ENCODE data around the gene PSD2. TPM values are rescaled to one million over a fixed set of nuclear protein-coding genes. Genes with fewer than 3 reads are reported as not detected.

Gene PSD2
- total RNA-seq, 4 donors from 2014 or later = 0.10 TPM; not detected in 3

DNA sequence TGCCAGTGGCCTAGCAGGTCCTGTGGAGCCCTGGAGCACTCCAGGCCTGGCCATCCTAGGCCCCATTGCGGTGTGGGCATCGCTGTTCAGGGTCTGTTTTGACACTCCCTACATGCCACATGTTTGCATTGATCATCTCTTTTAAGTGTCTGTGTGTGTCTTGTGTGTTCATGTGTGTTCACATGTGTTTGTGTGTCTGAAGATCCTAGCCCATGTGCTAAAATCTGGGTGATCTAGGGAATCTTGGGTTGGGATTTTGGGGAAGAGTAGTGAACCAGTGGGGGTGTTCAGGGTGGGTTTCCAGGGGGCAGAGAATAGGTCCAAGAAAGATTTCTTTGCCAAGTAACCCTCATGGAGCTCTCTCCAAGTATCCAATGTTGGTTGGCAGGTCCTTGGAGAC, 8.4 kb downstream of the PSD2 start:
- H3K4me1 ChIP-seq = no peaks in the 10 kb centered on the region
- ATAC-seq (no peak), DNase-seq (no peak)
- H3K9me3 ChIP-seq = no peaks in the 10 kb centered on the region
- no peak overlapping the region for H3K27ac ChIP-seq
- in situ Hi-C loops (cut with MboI; ENCODE audit: low sequenced_read_pairs in 4 of 4) (no loop called here), intact Hi-C loops (cut with DNase I; ENCODE audit: low total_unique reads) (no loop called here)
- TF ChIP-seq, protein P1, sequence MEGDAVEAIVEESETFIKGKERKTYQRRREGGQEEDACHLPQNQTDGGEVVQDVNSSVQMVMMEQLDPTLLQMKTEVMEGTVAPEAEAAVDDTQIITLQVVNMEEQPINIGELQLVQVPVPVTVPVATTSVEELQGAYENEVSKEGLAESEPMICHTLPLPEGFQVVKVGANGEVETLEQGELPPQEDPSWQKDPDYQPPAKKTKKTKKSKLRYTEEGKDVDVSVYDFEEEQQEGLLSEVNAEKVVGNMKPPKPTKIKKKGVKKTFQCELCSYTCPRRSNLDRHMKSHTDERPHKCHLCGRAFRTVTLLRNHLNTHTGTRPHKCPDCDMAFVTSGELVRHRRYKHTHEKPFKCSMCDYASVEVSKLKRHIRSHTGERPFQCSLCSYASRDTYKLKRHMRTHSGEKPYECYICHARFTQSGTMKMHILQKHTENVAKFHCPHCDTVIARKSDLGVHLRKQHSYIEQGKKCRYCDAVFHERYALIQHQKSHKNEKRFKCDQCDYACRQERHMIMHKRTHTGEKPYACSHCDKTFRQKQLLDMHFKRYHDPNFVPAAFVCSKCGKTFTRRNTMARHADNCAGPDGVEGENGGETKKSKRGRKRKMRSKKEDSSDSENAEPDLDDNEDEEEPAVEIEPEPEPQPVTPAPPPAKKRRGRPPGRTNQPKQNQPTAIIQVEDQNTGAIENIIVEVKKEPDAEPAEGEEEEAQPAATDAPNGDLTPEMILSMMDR (IDR thresholded peaks at IDR 0.05 in 4 of 5, conservative IDR thresholded peaks at IDR 0.05 in 1 of 5) = no peak
- no peak for TF ChIP-seq POLR2A (IDR thresholded peaks at IDR 0.05)
- no peak overlapping the region for H3K4me3 ChIP-seq
- no peaks in the 10 kb centered on the region for H3K27me3 ChIP-seq
- no peaks in the 10 kb centered on the region for H3K36me3 ChIP-seq

DNA sequence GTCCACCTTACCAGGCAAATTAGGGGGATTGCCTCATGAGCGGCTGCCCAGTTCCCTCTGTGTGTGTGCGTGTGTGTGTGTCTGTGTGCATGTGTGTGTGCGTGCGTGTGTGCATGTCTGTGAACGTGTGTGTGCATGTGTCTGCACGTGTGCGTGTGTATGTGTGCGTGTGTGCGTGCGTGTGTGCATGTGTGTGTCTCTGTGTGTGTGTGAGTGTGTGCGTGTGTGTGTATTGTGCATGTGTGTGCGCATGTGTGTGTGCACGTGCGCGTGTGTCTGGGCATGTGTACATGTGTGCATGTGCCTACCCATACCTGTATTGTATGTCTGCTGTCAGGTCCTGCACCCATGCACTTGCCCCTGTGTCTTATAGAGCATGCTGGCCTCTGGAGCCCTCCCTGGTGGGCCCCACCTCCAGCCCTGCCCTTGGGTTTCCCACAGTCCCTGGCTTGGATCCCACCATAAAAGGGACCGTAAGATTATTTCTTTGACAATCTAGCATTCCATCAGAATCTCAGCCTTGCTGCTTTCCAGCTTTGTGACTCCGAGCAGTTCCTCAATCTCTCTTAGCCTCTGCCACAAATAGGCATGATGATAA, 9.3 kb downstream of the PSD2 start:
- H3K36me3 ChIP-seq = no peaks in the 10 kb centered on the region
- in situ Hi-C loops (cut with MboI; ENCODE audit: low sequenced_read_pairs in 4 of 4) (no loop called here), intact Hi-C loops (cut with DNase I; ENCODE audit: low total_unique reads) (no loop called here)
- DNase-seq (no peak), ATAC-seq (no peak)
- no peaks in the 10 kb centered on the region for H3K4me1 ChIP-seq
- no peak overlapping the region for H3K4me3 ChIP-seq
- H3K27me3 ChIP-seq = no peaks in the 10 kb centered on the region
- no peak overlapping the region for H3K27ac ChIP-seq
- TF ChIP-seq, protein P1 (IDR thresholded peaks at IDR 0.05 in 4 of 5, conservative IDR thresholded peaks at IDR 0.05 in 1 of 5) = no peak
- TF ChIP-seq POLR2A (IDR thresholded peaks at IDR 0.05) = no peak
- H3K9me3 ChIP-seq = no peaks in the 10 kb centered on the region

DNA sequence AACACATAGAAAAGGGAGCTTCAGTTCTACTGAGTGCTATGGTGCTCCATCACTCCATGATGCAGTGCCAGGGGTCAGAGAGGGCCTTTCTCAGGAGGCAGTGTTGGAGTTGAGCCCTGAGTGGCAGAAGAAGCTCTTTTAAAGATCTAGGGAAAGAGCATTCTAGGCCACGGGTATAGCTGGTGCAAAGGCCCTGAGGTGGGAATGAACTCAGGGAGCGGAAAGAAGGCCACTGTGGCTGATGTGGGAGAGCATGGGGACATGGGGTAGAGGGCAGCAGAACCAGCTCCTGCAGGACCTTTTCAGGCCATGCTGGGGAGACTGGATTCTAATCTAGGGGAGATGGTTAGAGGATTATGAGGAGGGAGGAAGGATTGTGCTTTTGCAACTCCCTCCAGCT, 9.9 kb downstream of the PSD2 start:
- DNase-seq = no peak
- no peak for TF ChIP-seq POLR2A (IDR thresholded peaks at IDR 0.05)
- no peaks in the 10 kb centered on the region for H3K4me1 ChIP-seq
- no peaks in the 10 kb centered on the region for H3K36me3 ChIP-seq
- no peak for ATAC-seq
- H3K27ac ChIP-seq = no peak overlapping the region
- H3K4me3 ChIP-seq = no peak overlapping the region
- H3K9me3 ChIP-seq = no peaks in the 10 kb centered on the region
- in situ Hi-C loops (cut with MboI; ENCODE audit: low sequenced_read_pairs in 4 of 4) = no loop called here
- H3K27me3 ChIP-seq = no peaks in the 10 kb centered on the region
- intact Hi-C loops (cut with DNase I; ENCODE audit: low total_unique reads) = no loop called here

DNA sequence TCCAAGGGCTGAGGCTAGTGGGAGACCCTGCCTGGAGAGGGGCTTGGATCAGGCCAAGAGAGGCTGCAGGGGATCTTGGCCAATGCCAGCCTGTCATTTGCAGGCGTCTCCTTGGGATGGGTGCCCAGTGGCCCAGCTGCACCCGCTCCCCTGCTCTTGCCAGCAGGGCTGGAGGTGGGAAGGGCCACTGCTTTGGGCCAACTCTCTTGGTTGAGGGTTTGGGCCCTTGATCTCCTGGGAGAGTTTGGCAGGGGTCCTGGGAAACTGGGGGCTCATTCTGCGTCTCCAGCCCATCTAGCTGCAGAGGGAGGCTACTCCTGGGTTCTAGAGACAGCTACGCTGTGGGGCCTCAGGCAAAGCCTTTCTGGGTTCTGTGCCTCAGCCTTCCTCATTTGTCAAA, 10.5 kb downstream of the PSD2 start:
- TF ChIP-seq, protein P1 (IDR thresholded peaks at IDR 0.05 in 4 of 5, conservative IDR thresholded peaks at IDR 0.05 in 1 of 5) = no peak
- TF ChIP-seq POLR2A (IDR thresholded peaks at IDR 0.05) = no peak
- ATAC-seq = no peak
- no peak overlapping the region for H3K4me3 ChIP-seq
- in situ Hi-C loops (cut with MboI; ENCODE audit: low sequenced_read_pairs in 4 of 4) (no loop called here), intact Hi-C loops (cut with DNase I; ENCODE audit: low total_unique reads) (no loop called here)
- no peaks in the 10 kb centered on the region for H3K27me3 ChIP-seq
- no peaks in the 10 kb centered on the region for H3K36me3 ChIP-seq
- DNase-seq = no peak
- H3K27ac ChIP-seq = no peak overlapping the region
- H3K9me3 ChIP-seq = no peaks in the 10 kb centered on the region
- H3K4me1 ChIP-seq = no peaks in the 10 kb centered on the region

DNA sequence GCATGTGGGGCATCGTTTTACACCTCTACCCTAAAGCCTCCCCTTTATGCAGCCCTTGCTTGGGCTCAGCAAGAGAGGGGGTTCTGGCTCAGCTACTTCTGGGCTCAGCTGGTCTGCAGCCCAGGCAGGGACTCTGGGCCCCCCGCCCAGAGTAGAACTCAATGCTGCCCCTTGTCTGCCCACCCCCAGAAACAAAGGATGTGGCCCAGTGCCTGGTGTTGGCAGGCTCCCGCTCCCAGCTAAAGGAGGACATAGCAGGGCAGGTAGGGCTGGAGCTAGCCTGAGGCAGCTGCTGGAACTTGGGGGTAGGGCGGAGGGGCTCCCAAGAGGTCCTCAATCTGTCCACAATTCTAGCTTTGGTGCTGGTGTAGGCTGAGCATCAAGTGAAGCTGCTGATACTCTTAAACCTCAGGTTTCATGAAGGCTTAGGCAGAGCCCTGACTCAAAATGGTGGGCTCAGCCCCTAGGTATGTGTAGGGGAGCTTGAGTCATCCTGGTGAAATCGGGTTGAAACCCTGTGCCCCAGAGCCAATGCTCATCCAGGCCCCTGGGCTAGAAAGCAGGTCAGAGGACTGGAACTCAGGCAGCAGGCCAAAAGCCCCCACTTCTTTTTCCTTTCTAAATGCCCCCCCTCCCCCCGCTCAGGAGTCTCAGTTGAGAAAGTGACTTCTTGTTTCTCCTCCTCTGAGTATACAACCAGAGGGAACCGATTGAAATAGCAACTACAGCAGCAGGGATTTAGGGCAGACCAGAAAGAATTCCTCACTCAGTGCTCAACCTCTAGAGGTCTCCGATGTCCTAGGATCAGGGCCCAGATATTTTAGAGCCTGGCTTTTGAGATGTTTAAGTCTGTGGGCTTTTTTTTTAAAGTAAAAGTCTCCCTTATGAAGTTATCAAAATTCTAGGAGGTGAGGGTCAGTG, 11.4 kb downstream of the PSD2 start:
- DNase-seq = no peak
- ATAC-seq = no peak
- no peaks in the 10 kb centered on the region for H3K27me3 ChIP-seq

More for the DNA sequence above, 11.4 kb downstream of the PSD2 start:
- no peak overlapping the region for H3K4me3 ChIP-seq
- no peaks in the 10 kb centered on the region for H3K9me3 ChIP-seq
- in situ Hi-C loops (cut with MboI; ENCODE audit: low sequenced_read_pairs in 4 of 4) (no loop called here), intact Hi-C loops (cut with DNase I; ENCODE audit: low total_unique reads) (no loop called here)
- H3K27ac ChIP-seq = no peak overlapping the region
- no peaks in the 10 kb centered on the region for H3K36me3 ChIP-seq
- TF ChIP-seq, protein P1 (IDR thresholded peaks at IDR 0.05 in 4 of 5, conservative IDR thresholded peaks at IDR 0.05 in 1 of 5) = no peak
- no peak for TF ChIP-seq POLR2A (IDR thresholded peaks at IDR 0.05)
- H3K4me1 ChIP-seq = no peaks in the 10 kb centered on the region

All from gastrocnemius medialis (tissue), 4 donors.